IMR-90 (cell line): Measurements from ENCODE around the gene LGALS3. TPM values are rescaled to one million over a fixed set of nuclear protein-coding genes. Genes with fewer than 3 reads are reported as not detected.
A peak's percentile ranks its signal among the peaks of the same experiment; 100 is the strongest.

Experiments used
- ATAC-seq: fragments of 200-7000 bp; cut with Tn5 transposase; 2 replicates; pipeline ENCODE4 v1.9.1; 2020; ENCODE audit warnings: low read depth, mild to moderate bottlenecking, moderate library complexity
- BruUV-seq: library from RNA; stranded (reverse); fragments of 400-500 nt; replicated peaks from 2 replicates; lab custom pipeline; 2021; lab: Mats Ljungman, UMichigan
- CTCF ChIA-PET: fragments of 300-600 bp; formaldehyde crosslinking; extraction: SDS; loops from one replicate; lab custom pipeline; 2021; ENCODE audit warnings: antibody characterized with exemption; lab: Yijun Ruan, JAX
- POLR2A ChIA-PET: fragments of 300-600 bp; sonication (Branson Sonifier 250); formaldehyde crosslinking; loops from one replicate; lab custom pipeline; 2022; ENCODE audit warnings: antibody characterized with exemption; ENCODE audit not compliant: unreplicated experiment; lab: Charles Lee
- DNase-seq: peaks from one replicate; pipeline ENCODE4 v3.0.0; 2013
- H2AFZ ChIP-seq: replicated peaks from 2 replicates; pipeline ENCODE3; 2013; ENCODE audit warnings: low read length, mild to moderate bottlenecking; ENCODE audit not compliant: poor library complexity
- H2AK5ac ChIP-seq: 2 replicates; pipeline ENCODE4 v1.6.1; 2013; ENCODE audit warnings: low read depth, low read length, inconsistent platforms
- H2AK9ac ChIP-seq: replicated peaks from 2 replicates; pipeline ENCODE3; 2013; ENCODE audit warnings: mild to moderate bottlenecking, low read depth, low read length, moderate library complexity; ENCODE audit not compliant: poor library complexity
- H2BK120ac ChIP-seq: 2 replicates; pipeline ENCODE4 v1.6.1; 2013; ENCODE audit warnings: low read depth, low read length, inconsistent platforms
- H2BK15ac ChIP-seq: 3 replicates; pipeline ENCODE4 v1.6.1; 2013; ENCODE audit warnings: low read depth, low read length, inconsistent platforms
- H2BK20ac ChIP-seq: 2 replicates; pipeline ENCODE4 v1.6.1; 2013; ENCODE audit warnings: low read depth, mild to moderate bottlenecking, inconsistent platforms, low read length, moderate library complexity
- H2BK5ac ChIP-seq: 2 replicates; pipeline ENCODE4 v1.6.1; 2013; ENCODE audit warnings: mild to moderate bottlenecking, low read depth, low read length, inconsistent platforms; ENCODE audit not compliant: poor library complexity, severe bottlenecking
- H3K14ac ChIP-seq: replicated peaks from 2 replicates; pipeline ENCODE4 v1.6.1; 2013; ENCODE audit warnings: low read depth, low read length, inconsistent platforms
- H3K18ac ChIP-seq: 2 replicates; pipeline ENCODE4 v1.6.1; 2013; ENCODE audit warnings: low read depth, low read length, control low read depth
- H3K23ac ChIP-seq: 2 replicates; pipeline ENCODE4 v1.6.1; 2013; ENCODE audit warnings: low read depth, low read length, inconsistent platforms
- H3K27ac ChIP-seq: 2 replicates; pipeline ENCODE4 v1.5.1; 2013; ENCODE audit warnings: mild to moderate bottlenecking, control low read depth, low read length; ENCODE audit not compliant: insufficient read depth
- H3K27me3 ChIP-seq: 2 replicates; pipeline ENCODE4 v1.6.1; 2013; ENCODE audit warnings: low read length; ENCODE audit not compliant: control insufficient read depth, insufficient read depth
- H3K36me3 ChIP-seq: 2 replicates; pipeline ENCODE4 v1.6.1; 2013; ENCODE audit warnings: low read length, mixed read lengths; ENCODE audit not compliant: control insufficient read depth, insufficient read depth
- H3K4ac ChIP-seq: 2 replicates; pipeline ENCODE4 v1.6.1; 2013; ENCODE audit warnings: low read depth, low read length, inconsistent platforms
- H3K4me1 ChIP-seq: 2 replicates; pipeline ENCODE4 v1.6.1; 2013; ENCODE audit warnings: low read length, mixed read lengths; ENCODE audit not compliant: control insufficient read depth, insufficient read depth
- H3K4me2 ChIP-seq: 2 replicates; pipeline ENCODE4 v1.6.1; 2013; ENCODE audit warnings: low read depth, mild to moderate bottlenecking, control low read depth, low read length, moderate library complexity
- H3K4me3 ChIP-seq: 2 replicates; pipeline ENCODE4 v1.5.1; 2013; ENCODE audit warnings: low read depth, mild to moderate bottlenecking, control low read depth, low read length, moderate library complexity; ENCODE audit not compliant: insufficient read depth
- H3K56ac ChIP-seq: 2 replicates; pipeline ENCODE4 v1.6.1; 2013; ENCODE audit warnings: low read length, inconsistent platforms; ENCODE audit not compliant: insufficient read depth; ENCODE audit errors: extremely low read depth
- H3K79me1 ChIP-seq, 2 experiments: 2 replicates each; pipeline ENCODE4 v1.6.1; 2013; ENCODE audit warnings: low read length in 2 of 2, inconsistent platforms in 1 of 2, low read depth in 1 of 2
- H3K9ac ChIP-seq: 2 replicates; pipeline ENCODE4 v1.6.1; 2013; ENCODE audit warnings: low read depth, low read length, control low read depth
- H3K9me1 ChIP-seq: 2 replicates; pipeline ENCODE4 v1.6.1; 2013; ENCODE audit warnings: low read length, inconsistent platforms; ENCODE audit not compliant: insufficient read depth
- H3K9me3 ChIP-seq: 2 replicates; pipeline ENCODE4 v1.6.1; 2013; ENCODE audit warnings: low read length; ENCODE audit not compliant: control insufficient read depth, insufficient read depth
- H4K20me1 ChIP-seq: 2 replicates; pipeline ENCODE4 v1.6.1; 2013; ENCODE audit warnings: low read length, inconsistent platforms; ENCODE audit not compliant: insufficient read depth
- H4K5ac ChIP-seq: 2 replicates; pipeline ENCODE4 v1.6.1; 2013; ENCODE audit warnings: mild to moderate bottlenecking, low read depth, low read length, control low read depth
- H4K8ac ChIP-seq, 2 experiments: 2 replicates each; pipeline ENCODE4 v1.6.1; 2013; ENCODE audit warnings: low read depth in 2 of 2, low read length in 2 of 2, control low read depth in 1 of 2, inconsistent platforms in 1 of 2
- H4K91ac ChIP-seq: 2 replicates; pipeline ENCODE4 v1.6.1; 2013; ENCODE audit warnings: low read depth, low read length, inconsistent platforms; ENCODE audit not compliant: insufficient read depth
- BHLHE40 ChIP-seq: fragments of 150-350 bp; IDR thresholded peaks from 2 replicates; pipeline ENCODE4 v1.6.1; 2016; ENCODE audit warnings: mild to moderate bottlenecking, low read depth, low read length
- CEBPB ChIP-seq: IDR thresholded peaks from 2 replicates; pipeline ENCODE4 v1.6.1; 2012; ENCODE audit warnings: low read depth, low read length, improper control_type of control experiment
- CHD1 ChIP-seq: IDR thresholded peaks from 2 replicates; pipeline ENCODE4 v1.6.1; 2012; ENCODE audit warnings: low read depth, low read length, improper control_type of control experiment
- CTCF ChIP-seq: conservative IDR thresholded peaks from 2 replicates; pipeline ENCODE4 v1.5.1; 2012; ENCODE audit warnings: mild to moderate bottlenecking, low read depth, low read length, improper control_type of control experiment
- ELK1 ChIP-seq: fragments of 150-350 bp; IDR thresholded peaks from 2 replicates; pipeline ENCODE4 v1.6.1; 2016; ENCODE audit warnings: low read depth, mild to moderate bottlenecking, low read length, moderate library complexity, borderline replicate concordance
- FOS ChIP-seq: fragments of 150-350 bp; IDR thresholded peaks from 2 replicates; pipeline ENCODE4 v1.6.1; 2016; ENCODE audit warnings: low read depth, low read length
- MAFK ChIP-seq: IDR thresholded peaks from 2 replicates; pipeline ENCODE4 v1.6.1; 2012; ENCODE audit warnings: low read depth, low read length, improper control_type of control experiment
- MAZ ChIP-seq: IDR thresholded peaks from 2 replicates; pipeline ENCODE4 v1.6.1; 2012; ENCODE audit warnings: low read depth, mild to moderate bottlenecking, low read length, improper control_type of control experiment, moderate library complexity, borderline replicate concordance
- MXI1 ChIP-seq: IDR thresholded peaks from 2 replicates; pipeline ENCODE4 v1.6.1; 2012; ENCODE audit warnings: low read depth, mild to moderate bottlenecking, low read length, moderate library complexity, borderline replicate concordance
- NFE2L2 ChIP-seq: fragments of 150-350 bp; IDR thresholded peaks from 2 replicates; pipeline ENCODE4 v1.6.1; 2016; ENCODE audit warnings: low read depth, mild to moderate bottlenecking, low read length
- POLR2A ChIP-seq: IDR thresholded peaks from 2 replicates; pipeline ENCODE4 v1.6.1; 2012; ENCODE audit warnings: mild to moderate bottlenecking, low read depth, low read length
- RAD21 ChIP-seq: IDR thresholded peaks from 2 replicates; pipeline ENCODE4 v1.6.1; 2012; ENCODE audit warnings: low read length, improper control_type of control experiment
- RCOR1 ChIP-seq: IDR thresholded peaks from 2 replicates; pipeline ENCODE4 v1.6.1; 2012; ENCODE audit warnings: mild to moderate bottlenecking, low read length, improper control_type of control experiment; ENCODE audit not compliant: insufficient replicate concordance
- RFX5 ChIP-seq: IDR thresholded peaks from 2 replicates; pipeline ENCODE4 v1.8.0; 2012; ENCODE audit warnings: low read depth, mild to moderate bottlenecking, low read length, moderate library complexity
- SMC3 ChIP-seq: fragments of 150-350 bp; IDR thresholded peaks from 2 replicates; pipeline ENCODE4 v1.6.1; 2016; ENCODE audit warnings: low read depth, mild to moderate bottlenecking, antibody characterized with exemption, low read length, moderate library complexity
- WGBS, 2 experiments: methylation state at CpG; one replicate each; pipeline versions ENCODE4 v1.1.5 to v1.1.7; 2013; ENCODE audit warnings: missing lambda C conversion rate in 2 of 2; ENCODE audit not compliant: insufficient read length in 1 of 2; ENCODE audit errors: extremely low coverage in 2 of 2; 5-methylcytosine and 5-hydroxymethylcytosine counted together
- dilution Hi-C: fragments of 300-500 bp; cut with HindIII; formaldehyde crosslinking; loops from one replicate; pipeline ENCODE4 v1.14.3; 2018; ENCODE audit warnings: low sequenced_read_pairs; ENCODE audit not compliant: unreplicated experiment
- in situ Hi-C: fragments of 300-500 bp; cut with MboI; formaldehyde crosslinking; loops from 3 replicates; pipeline ENCODE4 v1.14.3; 2019; ENCODE audit warnings: low sequenced_read_pairs, inconsistent platforms, mixed read lengths
- intact Hi-C: fragments of 100-400 bp; cut with micrococcal nuclease; formaldehyde crosslinking; loops from 2 replicates; pipeline ENCODE4 v1.10.0; 2022
- polyA plus RNA-seq, 3 experiments: library from polyadenylated mRNA; depleted of rRNA; stranded (reverse); fragments of >200 nt; gene quantifications; 2 replicates each; pipeline ENCODE4 v1.2.3, GENCODE V29; 2012; ENCODE audit warnings: low replicate concordance in 1 of 3
- total RNA-seq: library from RNA; depleted of rRNA; stranded (reverse); fragments of >200 nt; gene quantifications from 2 replicates; pipeline ENCODE4 v1.2.3, GENCODE V29; 2012
- TF ChIP-seq, protein P1 (sequence below): fragments of 150-350 bp; IDR thresholded peaks from 2 replicates; pipeline ENCODE4 v1.6.1; 2017; ENCODE audit warnings: mild to moderate bottlenecking, antibody characterized with exemption, low read length, low read depth

LGALS3 gene
- total and polyA plus RNA-seq, 2 of the 4 experiments (the other 2 are of a cell fraction) = 84.4 to 171 TPM

GRCh38 chr14:55136241-55136640, 7.2 kb downstream of the LGALS3 start:
- H2BK5ac ChIP-seq = peak overlapping the region; percentile 71
- in situ Hi-C loops = no loop called here
- no peak overlapping the region for H3K56ac ChIP-seq
- peak overlapping the region; percentile 87; the same call in 1 of the 2 replicates for H2AK5ac ChIP-seq
- no peak overlapping the region for H2BK120ac ChIP-seq
- H3K9ac ChIP-seq = peak overlapping the region; percentile 52; the same call in 1 of the 2 replicates
- H3K27ac ChIP-seq = no peak overlapping the region; the same call in 1 of the 2 replicates
- DNase-seq (peak; percentile 79), ATAC-seq (peak; percentile 54)
- no peak overlapping the region for H3K4me2 ChIP-seq
- H4K20me1 ChIP-seq = peaks cover 59% of the 10 kb centered on the region
- peak overlapping the region; percentile 47; the same call in 1 of the 3 replicates for H2BK15ac ChIP-seq
- peaks cover 35% of the 10 kb centered on the region for H3K9me1 ChIP-seq
- CTCF ChIA-PET = interaction anchor here (0.7 to 1.4 kb wide), 2 partner anchors 45 to 64 kb away, joined by 3 to 7 read pairs; no protein-coding TSS in a partner anchor
- peak overlapping the region; percentile 68; the same call in 1 of the 2 replicates for H3K4ac ChIP-seq
- no peaks in the 10 kb centered on the region for H3K27me3 ChIP-seq
- no peak for TF ChIP-seq RCOR1
- no peak for TF ChIP-seq BHLHE40
- no peak for TF ChIP-seq MXI1
- no peak for TF ChIP-seq CEBPB
- TF ChIP-seq SMC3 = no peak
- TF ChIP-seq, protein P1, sequence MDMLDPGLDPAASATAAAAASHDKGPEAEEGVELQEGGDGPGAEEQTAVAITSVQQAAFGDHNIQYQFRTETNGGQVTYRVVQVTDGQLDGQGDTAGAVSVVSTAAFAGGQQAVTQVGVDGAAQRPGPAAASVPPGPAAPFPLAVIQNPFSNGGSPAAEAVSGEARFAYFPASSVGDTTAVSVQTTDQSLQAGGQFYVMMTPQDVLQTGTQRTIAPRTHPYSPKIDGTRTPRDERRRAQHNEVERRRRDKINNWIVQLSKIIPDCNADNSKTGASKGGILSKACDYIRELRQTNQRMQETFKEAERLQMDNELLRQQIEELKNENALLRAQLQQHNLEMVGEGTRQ = no peak
- TF ChIP-seq ELK1 = no peak
- no peak for TF ChIP-seq POLR2A
- TF ChIP-seq MAZ = no peak
- TF ChIP-seq MAFK = no peak
- no peak for TF ChIP-seq NFE2L2
- TF ChIP-seq FOS = no peak; the same call in 1 of the 2 replicates
- TF ChIP-seq CTCF = no peak
- no peak for TF ChIP-seq RFX5
- TF ChIP-seq CHD1 = no peak
- no peak for TF ChIP-seq RAD21
- H3K36me3 ChIP-seq = peaks cover 31% of the 10 kb centered on the region
- no peak overlapping the region for H4K91ac ChIP-seq
- H3K79me1 ChIP-seq = peaks cover 53 to 88% of the 10 kb centered on the region in 2 experiments
- no peak overlapping the region for H2AK9ac ChIP-seq
- intact Hi-C loops = loop anchor here (2.0 kb wide), 1 partner anchor 47 kb away; no protein-coding TSS in a partner anchor
- no peaks in the 10 kb centered on the region for H3K9me3 ChIP-seq
- no peak overlapping the region for H4K5ac ChIP-seq
- H3K23ac ChIP-seq = no peak overlapping the region
- no peak overlapping the region for H2AFZ ChIP-seq
- no peak overlapping the region for H4K8ac ChIP-seq
- POLR2A ChIA-PET = interaction anchor here (0.9 kb wide), 1 partner anchor 28 kb away, joined by 5 read pairs; no protein-coding TSS in a partner anchor
- BruUV-seq = no TSS peak
- no peak overlapping the region for H2BK20ac ChIP-seq
- peak overlapping the region; percentile 60 for H3K14ac ChIP-seq
- no peak overlapping the region for H3K18ac ChIP-seq
- dilution Hi-C loops = no loop called here
- H3K4me3 ChIP-seq = no peak overlapping the region
- H3K4me1 ChIP-seq = peaks cover 14% of the 10 kb centered on the region
- no CpG with 5 or more reads among the region's 3 CpGs for WGBS, 2 experiments
